Central memory CD8-positive, alpha-beta T cell (primary cell): ENCODE results near the gene AJM1.

Source experiments
- ATAC-seq: fragments of 150-1000 bp; cut with Tn5 transposase; replicated peaks from 2 replicates; pipeline ENCODE4 v1.10.0; 2022; ENCODE audit warnings: mild to moderate bottlenecking, moderate FRiP score, moderate number of reproducible peaks; ENCODE audit not compliant: poor library complexity, severe bottlenecking; ENCODE audit errors: extremely low read depth
- DNase-seq, 2 donors: peaks; one replicate each; pipeline ENCODE4 v3.0.0; 2021; ENCODE audit warnings: low spot score in 2 of 2
- H3K27ac Mint-ChIP-seq: one replicate; pipeline ENCODE4 v1.8.0; 2022; ENCODE audit warnings: low read depth, mild to moderate bottlenecking, moderate library complexity, mixed read lengths
- H3K27me3 Mint-ChIP-seq: one replicate; pipeline ENCODE4 v1.8.0; 2022; ENCODE audit warnings: mixed read lengths
- H3K36me3 Mint-ChIP-seq: one replicate; pipeline ENCODE4 v1.8.0; 2022; ENCODE audit warnings: mild to moderate bottlenecking, moderate library complexity, mixed read lengths; ENCODE audit not compliant: insufficient read depth
- H3K4me1 Mint-ChIP-seq: one replicate; pipeline ENCODE4 v1.8.0; 2022; ENCODE audit warnings: mixed read lengths
- H3K4me3 Mint-ChIP-seq: one replicate; pipeline ENCODE4 v1.8.0; 2022; ENCODE audit warnings: mild to moderate bottlenecking, moderate library complexity, mixed read lengths
- H3K9me3 Mint-ChIP-seq: one replicate; pipeline ENCODE4 v1.8.0; 2022; ENCODE audit warnings: mixed read lengths

Gene AJM1

DNA sequence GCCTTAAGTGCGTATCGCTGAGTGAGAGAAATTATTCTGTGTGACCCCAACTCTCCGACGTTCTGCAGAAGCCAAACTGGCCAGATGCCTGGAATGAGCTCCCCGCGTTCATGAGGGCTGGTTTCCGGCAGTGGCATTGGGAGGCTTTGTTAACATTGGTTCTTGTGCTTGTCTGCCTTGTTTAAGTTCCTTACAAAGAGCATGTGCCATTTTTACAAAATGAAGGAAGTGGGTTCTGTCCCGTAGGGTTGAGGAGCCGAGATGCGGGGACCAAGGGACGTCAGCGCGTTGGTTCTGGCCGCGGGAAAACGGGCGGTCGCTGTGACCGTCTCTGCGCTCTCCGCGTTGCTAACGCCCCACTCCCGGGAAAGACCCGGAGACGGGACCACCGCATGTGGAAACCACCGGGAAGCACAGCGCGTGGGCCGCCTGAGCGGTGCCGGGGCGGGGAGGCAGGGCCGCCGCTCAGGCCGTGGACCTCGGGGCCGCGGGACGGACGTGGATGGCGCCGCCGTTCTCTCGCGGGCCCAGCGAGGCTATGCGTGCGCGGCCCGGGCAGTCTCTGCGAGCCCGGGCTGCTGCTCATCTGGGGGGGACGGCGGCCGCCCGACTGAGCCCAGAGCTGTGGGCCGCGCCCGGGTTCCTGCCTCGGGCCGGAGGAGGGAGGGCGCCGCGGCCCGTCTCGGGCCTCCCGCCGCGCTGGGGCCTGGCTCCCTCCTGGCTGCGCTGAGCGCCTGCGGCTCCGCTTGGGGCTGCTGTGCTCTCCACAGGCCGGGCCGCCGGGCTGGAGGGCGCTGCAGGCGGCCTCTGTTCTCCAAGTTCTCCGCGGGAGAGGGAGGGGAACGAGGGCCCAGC, 21.1 kb upstream of the AJM1 start:
- no peak for DNase-seq
- H3K9me3 Mint-ChIP-seq: no peaks in the 10 kb centered on the region
- H3K36me3 Mint-ChIP-seq: peaks cover 19% of the 10 kb centered on the region
- H3K27ac Mint-ChIP-seq: no peak overlapping the region
- no peaks in the 10 kb centered on the region for H3K27me3 Mint-ChIP-seq
- peaks cover 16% of the 10 kb centered on the region for H3K4me1 Mint-ChIP-seq
- ATAC-seq: no peak
- no peak overlapping the region for H3K4me3 Mint-ChIP-seq

- Mint-ChIP-seq H3K27ac (no peak overlapping the region), H3K4me3 (no peak overlapping the region), H3K4me1 (peaks cover 13% of the 10 kb centered on the region), H3K36me3 (peaks cover 18% of the 10 kb centered on the region), H3K9me3 (no peaks in the 10 kb centered on the region), H3K27me3 (no peaks in the 10 kb centered on the region)
- DNase-seq (no peak), ATAC-seq (no peak)
Observed at GRCh38 chr9:136821826-136822544, 20.3 kb upstream of the AJM1 start.

- DNase-seq (no peak), ATAC-seq (no peak)
- H3K4me1 Mint-ChIP-seq: peaks cover 11% of the 10 kb centered on the region
- no peaks in the 10 kb centered on the region for H3K27me3 Mint-ChIP-seq
- H3K9me3 Mint-ChIP-seq: no peaks in the 10 kb centered on the region
- no peak overlapping the region for H3K27ac Mint-ChIP-seq
- H3K4me3 Mint-ChIP-seq: no peak overlapping the region
- peaks cover 17% of the 10 kb centered on the region for H3K36me3 Mint-ChIP-seq
Observed at GRCh38 chr9:136823136-136824046, 18.9 kb upstream of the AJM1 start.

- ATAC-seq (no peak), DNase-seq (no peak)
- Mint-ChIP-seq H3K4me1 (peaks cover 6% of the 10 kb centered on the region), H3K27ac (no peak overlapping the region), H3K27me3 (no peaks in the 10 kb centered on the region), H3K9me3 (no peaks in the 10 kb centered on the region), H3K36me3 (peaks cover 22% of the 10 kb centered on the region), H3K4me3 (no peak overlapping the region)
Observed at GRCh38 chr9:136824496-136825225, 17.6 kb upstream of the AJM1 start.

- peaks cover 22% of the 10 kb centered on the region for H3K36me3 Mint-ChIP-seq
Observed at GRCh38 chr9:136825295-136826187, 16.7 kb upstream of the AJM1 start.

GRCh38 chr9:136826188-136826541, 16.1 kb upstream of the AJM1 start:
- Mint-ChIP-seq H3K36me3 (peaks cover 25% of the 10 kb centered on the region), H3K27ac (no peak overlapping the region), H3K27me3 (no peaks in the 10 kb centered on the region), H3K4me1 (peaks cover under 1% of the 10 kb centered on the region), H3K4me3 (no peak overlapping the region), H3K9me3 (no peaks in the 10 kb centered on the region)
- DNase-seq (no peak), ATAC-seq (no peak)

More at GRCh38 chr9:136825295-136826187, 16.7 kb upstream of the AJM1 start:
- DNase-seq: no peak
- no peak for ATAC-seq
- Mint-ChIP-seq H3K9me3 (no peaks in the 10 kb centered on the region), H3K4me3 (no peak overlapping the region), H3K27me3 (no peaks in the 10 kb centered on the region), H3K4me1 (peaks cover 6% of the 10 kb centered on the region), H3K27ac (no peak overlapping the region)

- H3K4me3 Mint-ChIP-seq: no peak overlapping the region
- no peak for DNase-seq
- no peak for ATAC-seq
- no peaks in the 10 kb centered on the region for H3K9me3 Mint-ChIP-seq
- H3K27ac Mint-ChIP-seq: no peak overlapping the region
- H3K36me3 Mint-ChIP-seq: peaks cover 27% of the 10 kb centered on the region
- H3K4me1 Mint-ChIP-seq: no peaks in the 10 kb centered on the region
- no peaks in the 10 kb centered on the region for H3K27me3 Mint-ChIP-seq
Observed at GRCh38 chr9:136826703-136827582, 15.3 kb upstream of the AJM1 start.

DNA sequence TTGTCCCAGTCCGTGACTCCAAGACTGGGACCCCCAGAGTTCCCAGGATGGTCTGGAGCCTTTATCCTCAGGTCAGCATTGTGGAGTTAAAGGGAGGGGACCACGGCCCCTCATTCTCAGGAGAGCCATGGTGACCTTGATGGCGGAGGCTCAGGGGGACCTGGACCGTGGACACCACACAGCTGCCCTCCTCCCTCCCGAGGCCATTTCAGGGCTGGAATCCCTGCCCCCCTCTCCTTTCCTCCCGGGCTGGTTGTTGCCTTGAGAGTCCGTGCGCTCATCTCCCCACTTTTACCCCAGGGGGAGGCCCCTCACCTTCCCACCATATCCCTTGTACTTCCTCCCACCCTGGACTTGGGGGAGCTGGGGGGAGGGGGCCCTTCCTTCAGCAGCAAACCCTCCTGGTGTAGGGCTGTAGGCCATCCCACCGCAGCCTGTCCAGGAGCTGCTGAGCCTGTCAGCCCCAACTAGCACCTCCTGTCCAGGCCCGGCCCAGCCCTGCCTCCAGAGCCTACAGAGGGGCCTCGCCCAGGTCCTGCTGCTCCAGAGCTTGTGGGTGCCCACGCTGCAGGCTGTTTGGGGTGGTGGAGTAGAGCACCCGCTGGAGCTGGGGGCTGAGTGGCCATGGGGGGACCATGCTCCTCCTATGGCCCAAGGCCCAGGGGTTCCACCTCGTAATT, 14.3 kb upstream of the AJM1 start:
- Mint-ChIP-seq H3K36me3 (peaks cover 30% of the 10 kb centered on the region), H3K4me3 (no peak overlapping the region), H3K27ac (no peak overlapping the region), H3K27me3 (no peaks in the 10 kb centered on the region), H3K4me1 (no peaks in the 10 kb centered on the region), H3K9me3 (no peaks in the 10 kb centered on the region)
- ATAC-seq (no peak), DNase-seq (no peak)

GRCh38 chr9:136828474-136829140, 13.7 kb upstream of the AJM1 start:
- Mint-ChIP-seq H3K9me3 (no peaks in the 10 kb centered on the region), H3K4me1 (no peaks in the 10 kb centered on the region), H3K4me3 (no peak overlapping the region), H3K27ac (no peak overlapping the region), H3K36me3 (peaks cover 28% of the 10 kb centered on the region), H3K27me3 (no peaks in the 10 kb centered on the region)
- no peak for DNase-seq
- no peak for ATAC-seq

DNA sequence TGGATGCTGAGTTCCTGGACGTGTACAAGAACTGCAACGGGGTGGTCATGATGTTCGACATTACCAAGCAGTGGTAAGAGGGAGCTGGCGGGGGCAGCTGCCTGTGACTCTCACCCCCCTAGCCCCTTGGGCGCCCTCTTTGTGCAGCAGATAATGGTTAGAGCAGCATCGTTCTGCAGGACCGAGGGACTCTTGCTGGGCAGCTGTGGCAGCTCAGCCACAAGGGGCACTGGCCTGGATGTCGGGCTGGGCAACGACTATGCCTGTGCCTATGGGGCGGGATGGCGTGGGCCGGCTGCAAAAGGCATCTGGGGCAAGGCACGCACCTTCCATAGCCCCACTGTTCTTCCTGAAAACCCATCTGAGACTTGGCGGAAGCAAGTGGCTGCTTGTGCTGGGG, 12.9 kb upstream of the AJM1 start:
- H3K27me3 Mint-ChIP-seq: no peaks in the 10 kb centered on the region
- H3K27ac Mint-ChIP-seq: no peak overlapping the region
- peaks cover 23% of the 10 kb centered on the region for H3K36me3 Mint-ChIP-seq
- H3K4me3 Mint-ChIP-seq: no peak overlapping the region
- no peaks in the 10 kb centered on the region for H3K9me3 Mint-ChIP-seq
- ATAC-seq (no peak), DNase-seq (no peak)
- H3K4me1 Mint-ChIP-seq: no peaks in the 10 kb centered on the region
